GM12891 (cell line): ENCODE results near the gene TTC9.

Source experiments
- PAX5 ChIP-seq: IDR thresholded peaks from 2 replicates; pipeline ENCODE4 v1.6.1; 2011; ENCODE audit warnings: low read length, moderate library complexity, mild to moderate bottlenecking; ENCODE audit not compliant: insufficient read depth, severe bottlenecking
- POLR2A ChIP-seq: IDR thresholded peaks from 2 replicates; pipeline ENCODE4 v1.6.1; 2011; ENCODE audit warnings: low read depth, low read length, control low read depth
- POLR2AphosphoS5 ChIP-seq: IDR thresholded peaks from 2 replicates; pipeline ENCODE4 v1.6.1; 2011; ENCODE audit warnings: low read depth, low read length, control low read depth
- TAF1 ChIP-seq: IDR thresholded peaks from 2 replicates; pipeline ENCODE4 v1.6.1; 2011; ENCODE audit warnings: low read depth, low read length, control low read depth

- TF ChIP-seq POLR2AphosphoS5 (no peak), POLR2A (no peak), TAF1 (no peak), PAX5 (no peak)
Measured at GRCh38 chr14:70662816-70663215, 21.1 kb downstream of the TTC9 start.
